Gastroesophageal sphincter (tissue), 4 donors: ENCODE data around the gene SGPP2. TPM values are rescaled to one million over a fixed set of nuclear protein-coding genes. Genes with fewer than 3 reads are reported as not detected.
A peak's percentile ranks its signal among the peaks of the same experiment; 100 is the strongest.

Source experiments
- ATAC-seq: fragments of 150-250 bp; one replicate; pipeline ENCODE4 v1.9.1; 2016; ENCODE audit warnings: mild to moderate bottlenecking, moderate library complexity
- H3K27ac ChIP-seq, 4 donors: fragments of 200-600 bp; sonication (generic) in 3 of 4; 1 replicate in 3 of 4; 2 replicates in 1 of 4; pipeline ENCODE4 v1.5.1; 2016 to 2019
- H3K27me3 ChIP-seq: fragments of 200-600 bp; sonication (generic); one replicate; pipeline ENCODE4 v1.5.1; 2019
- H3K36me3 ChIP-seq, 2 donors: fragments of 200-600 bp; sonication (generic); one replicate each; pipeline ENCODE4 v1.5.1; 2019; ENCODE audit warnings: control low read depth in 1 of 2
- H3K4me1 ChIP-seq, 3 donors: fragments of 200-600 bp; sonication (generic); 1 replicate in 2 of 3; 2 replicates in 1 of 3; pipeline ENCODE4 v1.5.1; 2016 to 2019; ENCODE audit warnings: control low read depth in 2 of 3
- H3K4me3 ChIP-seq, 2 donors: fragments of 200-600 bp; sonication (generic); one replicate each; pipeline ENCODE4 v1.5.1; 2019; ENCODE audit warnings: mild to moderate bottlenecking in 1 of 2, moderate library complexity in 1 of 2
- H3K9me3 ChIP-seq, 3 donors: fragments of 200-600 bp; sonication (generic); one replicate each; pipeline ENCODE4 v1.5.1; 2017 to 2019; ENCODE audit warnings: control low read depth in 2 of 3
- EP300 ChIP-seq: sonication (generic); formaldehyde crosslinking; IDR thresholded peaks from one replicate; pipeline ENCODE4 v1.6.1; 2017; ENCODE audit warnings: antibody characterized with exemption, mild to moderate bottlenecking
- POLR2A ChIP-seq, 2 donors: fragments of 450-650 bp; IDR thresholded peaks; one replicate each; pipeline ENCODE4 v1.6.1; 2017; ENCODE audit warnings: antibody characterized with exemption in 2 of 2, mild to moderate bottlenecking in 2 of 2, moderate library complexity in 1 of 2
- POLR2AphosphoS5 ChIP-seq: sonication (generic); formaldehyde crosslinking; IDR thresholded peaks from one replicate; pipeline ENCODE4 v1.6.1; 2017; ENCODE audit warnings: antibody characterized with exemption
- WGBS, 2 donors: methylation state at CpG; one replicate each; pipeline ENCODE4 v1.1.5; 2018; ENCODE audit warnings: low coverage in 1 of 2; 5-methylcytosine and 5-hydroxymethylcytosine counted together
- total RNA-seq, 4 donors: library from RNA; depleted of rRNA; stranded (reverse); fragments of >200 nt; gene quantifications; one replicate each; pipeline ENCODE4 v1.1.0, GENCODE V29; 2016
- TF ChIP-seq, protein P1 (sequence below), 4 experiments: fragments of 200-600 bp in 2 of 4; fragments of 450-650 bp in 2 of 4; sonication (generic) in 1 of 4; IDR thresholded peaks; one replicate each; pipeline ENCODE4 v1.5.1; 2017 to 2019; ENCODE audit warnings: antibody characterized with exemption in 4 of 4, mild to moderate bottlenecking in 2 of 4, moderate library complexity in 2 of 4

The SGPP2 gene, protein sequence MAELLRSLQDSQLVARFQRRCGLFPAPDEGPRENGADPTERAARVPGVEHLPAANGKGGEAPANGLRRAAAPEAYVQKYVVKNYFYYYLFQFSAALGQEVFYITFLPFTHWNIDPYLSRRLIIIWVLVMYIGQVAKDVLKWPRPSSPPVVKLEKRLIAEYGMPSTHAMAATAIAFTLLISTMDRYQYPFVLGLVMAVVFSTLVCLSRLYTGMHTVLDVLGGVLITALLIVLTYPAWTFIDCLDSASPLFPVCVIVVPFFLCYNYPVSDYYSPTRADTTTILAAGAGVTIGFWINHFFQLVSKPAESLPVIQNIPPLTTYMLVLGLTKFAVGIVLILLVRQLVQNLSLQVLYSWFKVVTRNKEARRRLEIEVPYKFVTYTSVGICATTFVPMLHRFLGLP
- 1 to 10 TPM in 2 of 4 donors, under 1 TPM in 1, not detected in 1; 0.89 to 1.8 (median 1.2) TPM for total RNA-seq

DNA sequence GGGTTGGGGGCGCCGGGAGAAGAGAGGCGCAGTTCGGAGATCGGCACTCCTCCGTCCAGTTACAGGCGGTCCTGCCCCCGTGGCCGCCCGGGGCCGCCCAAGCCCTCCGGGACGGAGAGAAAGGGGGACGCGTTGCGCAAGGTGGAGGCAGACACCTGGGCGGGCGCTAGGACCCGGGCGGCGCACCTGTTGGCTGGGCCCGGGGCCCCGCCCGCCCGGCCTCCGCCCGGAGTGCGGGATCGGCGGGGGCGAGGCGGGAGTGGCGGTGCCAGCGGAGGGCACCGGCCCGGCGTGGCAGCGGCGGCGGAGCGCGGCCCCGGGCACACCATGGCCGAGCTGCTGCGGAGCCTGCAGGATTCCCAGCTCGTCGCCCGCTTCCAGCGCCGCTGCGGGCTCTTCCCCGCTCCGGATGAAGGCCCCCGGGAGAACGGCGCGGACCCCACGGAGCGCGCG, at the start of gene SGPP2:
Gene SGPP2, plus strand, starts transcription at position 268 of the 453 bp plus-strand sequence. Its CDS starts 60 bp downstream, at position 328.
- Histone ChIP-seq H3K9me3 (no peaks in the 10 kb centered on the region), H3K4me1 (peaks cover 0 to 19% (median 7%) of the 10 kb centered on the region in 3 donors), H3K27ac (no peak within 1 kb of the TSS), H3K27me3 (peaks cover 62% of the 10 kb centered on the region), H3K4me3 (peak within 1 kb of the TSS; percentile 17 to 58), H3K36me3 (no peaks in the 10 kb centered on the region)
- TF ChIP-seq EP300 (no peak), POLR2A (IDR thresholded peaks at IDR 0.05) (no peak), POLR2AphosphoS5 (no peak)
- TF ChIP-seq, protein P1, sequence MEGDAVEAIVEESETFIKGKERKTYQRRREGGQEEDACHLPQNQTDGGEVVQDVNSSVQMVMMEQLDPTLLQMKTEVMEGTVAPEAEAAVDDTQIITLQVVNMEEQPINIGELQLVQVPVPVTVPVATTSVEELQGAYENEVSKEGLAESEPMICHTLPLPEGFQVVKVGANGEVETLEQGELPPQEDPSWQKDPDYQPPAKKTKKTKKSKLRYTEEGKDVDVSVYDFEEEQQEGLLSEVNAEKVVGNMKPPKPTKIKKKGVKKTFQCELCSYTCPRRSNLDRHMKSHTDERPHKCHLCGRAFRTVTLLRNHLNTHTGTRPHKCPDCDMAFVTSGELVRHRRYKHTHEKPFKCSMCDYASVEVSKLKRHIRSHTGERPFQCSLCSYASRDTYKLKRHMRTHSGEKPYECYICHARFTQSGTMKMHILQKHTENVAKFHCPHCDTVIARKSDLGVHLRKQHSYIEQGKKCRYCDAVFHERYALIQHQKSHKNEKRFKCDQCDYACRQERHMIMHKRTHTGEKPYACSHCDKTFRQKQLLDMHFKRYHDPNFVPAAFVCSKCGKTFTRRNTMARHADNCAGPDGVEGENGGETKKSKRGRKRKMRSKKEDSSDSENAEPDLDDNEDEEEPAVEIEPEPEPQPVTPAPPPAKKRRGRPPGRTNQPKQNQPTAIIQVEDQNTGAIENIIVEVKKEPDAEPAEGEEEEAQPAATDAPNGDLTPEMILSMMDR (IDR thresholded peaks at IDR 0.05) = no peak
- ATAC-seq = no peak
- WGBS, 2 donors = 11% methylated on average over 3 of the region's 61 CpGs; no CpG with 5 or more reads in 1 of the 2 donors

DNA sequence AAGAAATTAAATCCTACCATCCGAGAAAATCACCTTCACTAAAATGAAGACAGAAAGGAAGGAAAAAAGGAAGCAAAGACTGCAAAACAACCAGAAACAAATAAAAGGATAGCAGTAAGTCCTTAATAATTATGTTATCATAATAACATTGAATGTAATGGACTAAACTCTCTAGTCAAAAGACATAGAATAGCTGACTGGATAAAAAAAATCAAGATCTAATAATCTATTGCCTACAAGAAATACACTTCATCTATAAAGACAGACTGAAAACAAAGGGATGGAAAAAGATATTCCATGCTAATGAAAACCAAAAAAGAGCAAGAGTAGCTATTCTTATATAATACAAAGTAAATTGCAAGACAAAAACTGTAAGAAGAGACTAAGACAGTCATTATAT, 48.5 kb upstream of the SGPP2 start:
- H3K4me3 ChIP-seq = no peak overlapping the region
- 67 to 71% methylated on average over 1 of the region's 1 CpG for WGBS, 2 donors
- no peaks in the 10 kb centered on the region for H3K27me3 ChIP-seq
- no peaks in the 10 kb centered on the region for H3K36me3 ChIP-seq
- H3K4me1 ChIP-seq = no peaks in the 10 kb centered on the region
- ATAC-seq = no peak
- H3K9me3 ChIP-seq = peaks cover 0 to 21% (median 0%) of the 10 kb centered on the region in 3 donors
- TF ChIP-seq POLR2AphosphoS5 = no peak
- no peak for TF ChIP-seq EP300
- no peak for TF ChIP-seq POLR2A (IDR thresholded peaks at IDR 0.05)
- TF ChIP-seq, protein P1 (IDR thresholded peaks at IDR 0.05) = no peak
- no peak overlapping the region for H3K27ac ChIP-seq

DNA sequence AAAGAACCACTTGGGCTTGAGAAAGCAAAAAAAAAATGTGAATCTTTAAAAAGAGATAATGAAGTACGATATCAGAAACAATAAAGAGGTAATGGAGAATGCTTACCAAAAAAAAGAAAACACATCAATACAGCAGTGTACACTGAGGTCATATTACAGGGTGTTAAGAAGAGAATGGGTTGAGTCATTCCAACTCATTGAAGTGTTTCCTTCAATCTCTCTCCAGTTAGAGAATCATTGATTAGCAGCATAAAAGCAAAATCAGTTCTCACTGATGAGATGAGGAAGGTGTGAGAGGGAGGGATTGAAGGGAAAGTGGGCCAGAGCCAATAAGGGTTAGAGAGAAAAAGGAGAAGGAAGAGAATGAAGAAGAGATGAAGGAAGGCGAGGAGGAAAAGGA, 43.9 kb upstream of the SGPP2 start:
- Histone ChIP-seq H3K4me1 (no peaks in the 10 kb centered on the region), H3K36me3 (no peaks in the 10 kb centered on the region), H3K27ac (no peak overlapping the region), H3K27me3 (peaks cover 3% of the 10 kb centered on the region), H3K9me3 (no peaks in the 10 kb centered on the region), H3K4me3 (no peak overlapping the region)
- no peak for ATAC-seq
- TF ChIP-seq EP300 = no peak
- no peak for TF ChIP-seq POLR2A (IDR thresholded peaks at IDR 0.05)
- TF ChIP-seq POLR2AphosphoS5 = no peak
- TF ChIP-seq, protein P1 (IDR thresholded peaks at IDR 0.05) = no peak
- WGBS, 2 donors = 75 to 84% methylated on average over 1 to 2 of the region's 2 CpGs

DNA sequence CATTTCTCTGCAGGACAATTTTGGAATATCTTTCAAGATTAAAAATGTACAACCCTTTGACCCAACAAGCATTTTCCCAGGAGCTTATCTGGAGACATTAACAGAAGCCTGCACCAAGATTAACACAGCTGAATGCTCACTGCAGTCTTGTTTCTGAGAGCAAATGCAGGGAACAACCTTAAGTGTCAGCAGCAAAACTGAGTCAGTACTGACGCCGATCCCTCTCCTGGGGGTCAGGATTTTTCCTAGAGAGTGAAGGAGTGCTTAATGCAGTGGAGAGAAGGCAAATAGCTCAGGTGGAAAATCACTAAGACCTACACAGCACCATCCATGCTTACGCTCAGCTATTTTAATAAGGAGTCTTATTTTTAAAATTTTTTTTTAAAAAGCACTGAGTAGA, 42.8 kb upstream of the SGPP2 start:
- H3K4me1 ChIP-seq = no peaks in the 10 kb centered on the region
- H3K9me3 ChIP-seq = no peaks in the 10 kb centered on the region
- no peak overlapping the region for H3K27ac ChIP-seq
- TF ChIP-seq, protein P1 (IDR thresholded peaks at IDR 0.05) = no peak
- TF ChIP-seq EP300 = no peak
- no peak for TF ChIP-seq POLR2AphosphoS5
- no peak for TF ChIP-seq POLR2A (IDR thresholded peaks at IDR 0.05)
- peaks cover 10% of the 10 kb centered on the region for H3K27me3 ChIP-seq
- no peaks in the 10 kb centered on the region for H3K36me3 ChIP-seq
- H3K4me3 ChIP-seq = no peak overlapping the region
- 44 to 62% methylated on average over 3 of the region's 3 CpGs for WGBS, 2 donors
- no peak for ATAC-seq

DNA sequence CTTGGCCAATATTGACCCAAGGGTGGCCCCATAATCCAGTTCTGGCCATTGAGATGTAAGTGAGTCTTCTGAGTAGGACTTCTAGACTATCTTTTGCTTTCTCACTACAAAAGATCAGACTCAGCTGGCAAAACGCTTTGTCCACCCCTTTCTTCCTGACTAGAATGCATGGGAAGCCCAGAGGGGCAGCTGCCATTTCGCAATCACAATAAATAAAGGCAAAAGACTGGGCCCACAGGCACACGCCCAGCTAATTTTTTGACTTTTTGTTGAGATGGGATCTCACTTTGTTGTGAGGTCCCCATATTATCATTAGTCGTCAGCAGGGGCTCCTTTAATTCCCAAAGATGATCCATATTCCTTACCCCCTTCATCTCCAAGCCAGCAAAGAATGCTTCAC, 41.1 kb upstream of the SGPP2 start:
- no peak for ATAC-seq
- WGBS, 2 donors = 86% methylated on average over 3 of the region's 4 CpGs; no CpG with 5 or more reads in 1 of the 2 donors
- H3K27ac ChIP-seq = no peak overlapping the region
- H3K4me1 ChIP-seq = no peaks in the 10 kb centered on the region
- no peak overlapping the region for H3K4me3 ChIP-seq
- H3K36me3 ChIP-seq = no peaks in the 10 kb centered on the region
- peaks cover 11% of the 10 kb centered on the region for H3K27me3 ChIP-seq
- no peaks in the 10 kb centered on the region for H3K9me3 ChIP-seq
- TF ChIP-seq, protein P1 (IDR thresholded peaks at IDR 0.05) = no peak
- TF ChIP-seq POLR2A (IDR thresholded peaks at IDR 0.05) (no peak), POLR2AphosphoS5 (no peak), EP300 (no peak)
